ENCODE measurements around the gene SEBOX. TPM values are rescaled to one million over a fixed set of nuclear protein-coding genes. Genes with fewer than 3 reads are reported as not detected.

Gene SEBOX
- total RNA-seq, 1 experiment from 2014 or later: not detected

GRCh38 chr17:28385037-28385400 lies 20.0 kb upstream of the SEBOX start:
- Histone ChIP-seq H3K4me3 (no peak overlapping the region), H3K9me3 (replicated peaks) (no peaks in the 10 kb centered on the region), H3K36me3 (peaks cover 14% of the 10 kb centered on the region), H3K4me1 (no peaks in the 10 kb centered on the region), H3K27me3 (no peaks in the 10 kb centered on the region), H3K27ac (no peak overlapping the region)
- DNase-seq: no peak

- no peak for DNase-seq
- Histone ChIP-seq H3K4me3 (no peak overlapping the region), H3K4me1 (no peaks in the 10 kb centered on the region), H3K36me3 (peaks cover 11% of the 10 kb centered on the region), H3K27ac (no peak overlapping the region), H3K9me3 (replicated peaks) (no peaks in the 10 kb centered on the region), H3K27me3 (no peaks in the 10 kb centered on the region)
Measured at GRCh38 chr17:28384281-28385036, 19.5 kb upstream of the SEBOX start.

- no peak for DNase-seq
- Histone ChIP-seq H3K36me3 (0 out of 2 replicates have a peak, but pooled peaks cover 2% of the 10 kb centered on the region), H3K4me1 (no peaks in the 10 kb centered on the region), H3K9me3 (replicated peaks) (no peaks in the 10 kb centered on the region), H3K27ac (no peak overlapping the region), H3K4me3 (no peak overlapping the region), H3K27me3 (no peaks in the 10 kb centered on the region)
Measured at GRCh38 chr17:28381141-28381825, 16.3 kb upstream of the SEBOX start.

- H3K4me1 ChIP-seq: no peaks in the 10 kb centered on the region
- H3K27me3 ChIP-seq: no peaks in the 10 kb centered on the region
- no peak overlapping the region for H3K27ac ChIP-seq
- 0 out of 2 replicates have a peak, but pooled peaks cover 2% of the 10 kb centered on the region for H3K36me3 ChIP-seq
- DNase-seq: no peak
- H3K4me3 ChIP-seq: no peak overlapping the region
- no peaks in the 10 kb centered on the region for H3K9me3 ChIP-seq (replicated peaks)
Measured at GRCh38 chr17:28379814-28380801, 15.1 kb upstream of the SEBOX start.

GRCh38 chr17:28372945-28373274 lies 7.9 kb upstream of the SEBOX start:
- H3K4me1 ChIP-seq: peaks cover 20% of the 10 kb centered on the region
- H3K27me3 ChIP-seq: no peaks in the 10 kb centered on the region
- no peaks in the 10 kb centered on the region for H3K9me3 ChIP-seq (replicated peaks)
- no peak overlapping the region for H3K27ac ChIP-seq
- peak overlapping the region; percentile 69 for H3K4me3 ChIP-seq
- peak in 1 of 2 experiments; percentile 29 for DNase-seq
- no peaks in the 10 kb centered on the region for H3K36me3 ChIP-seq

- peak; percentile 57 to 60 for DNase-seq
- no peaks in the 10 kb centered on the region for H3K9me3 ChIP-seq (replicated peaks)
- peak overlapping the region; percentile 28; the same call in 1 of the 2 replicates for H3K27ac ChIP-seq
- no peaks in the 10 kb centered on the region for H3K36me3 ChIP-seq
- H3K27me3 ChIP-seq: no peaks in the 10 kb centered on the region
- peak overlapping the region; percentile 69 for H3K4me3 ChIP-seq
- peaks cover 20% of the 10 kb centered on the region for H3K4me1 ChIP-seq
Measured at GRCh38 chr17:28372203-28372944, 7.4 kb upstream of the SEBOX start.

GRCh38 chr17:28371245-28372202 lies 6.5 kb upstream of the SEBOX start, which contains the start of gene SARM1:
TSS of gene SARM1 (plus strand) at chr17:28371694. CDS start at chr17:28372033, 339 bp downstream.
- Histone ChIP-seq H3K4me3 (peak within 1 kb of the TSS; percentile 69), H3K4me1 (peaks cover 20% of the 10 kb centered on the region), H3K27me3 (no peaks in the 10 kb centered on the region), H3K36me3 (no peaks in the 10 kb centered on the region), H3K27ac (peak within 1 kb of the TSS; percentile 37; the same call in 1 of the 2 replicates), H3K9me3 (replicated peaks) (no peaks in the 10 kb centered on the region)
- DNase-seq: peak; percentile 99

- Histone ChIP-seq H3K4me3 (peak overlapping the region; percentile 69), H3K9me3 (replicated peaks) (no peaks in the 10 kb centered on the region), H3K4me1 (peaks cover 20% of the 10 kb centered on the region), H3K27me3 (no peaks in the 10 kb centered on the region), H3K36me3 (no peaks in the 10 kb centered on the region), H3K27ac (no peak overlapping the region)
- no peak for DNase-seq
Measured at GRCh38 chr17:28370744-28371103, 5.7 kb upstream of the SEBOX start.

- Histone ChIP-seq H3K27me3 (no peaks in the 10 kb centered on the region), H3K36me3 (no peaks in the 10 kb centered on the region), H3K27ac (no peak within 1 kb of the TSS), H3K4me3 (peak within 1 kb of the TSS; percentile 69), H3K9me3 (replicated peaks) (no peaks in the 10 kb centered on the region), H3K4me1 (peaks cover 20% of the 10 kb centered on the region)
- DNase-seq: peak; percentile 38 to 47
Measured at GRCh38 chr17:28370035-28370743, 5.2 kb upstream of the SEBOX start, which contains the start of gene VTN. TSS of gene VTN (minus strand) at chr17:28370307. CDS start at chr17:28370203, 104 bp downstream.

GRCh38 chr17:28369684-28370034 lies 4.7 kb upstream of the SEBOX start:
- Histone ChIP-seq H3K27ac (no peak overlapping the region), H3K27me3 (no peaks in the 10 kb centered on the region)

GRCh38 chr17:28368915-28369683 lies 4.1 kb upstream of the SEBOX start:
- H3K27me3 ChIP-seq: no peaks in the 10 kb centered on the region
- H3K4me3 ChIP-seq: no peak overlapping the region
- no peak overlapping the region for H3K27ac ChIP-seq
- peaks cover 20% of the 10 kb centered on the region for H3K4me1 ChIP-seq
- no peaks in the 10 kb centered on the region for H3K9me3 ChIP-seq (replicated peaks)
- no peaks in the 10 kb centered on the region for H3K36me3 ChIP-seq
- DNase-seq: no peak

More at GRCh38 chr17:28369684-28370034, 4.7 kb upstream of the SEBOX start:
- H3K4me1 ChIP-seq: peaks cover 20% of the 10 kb centered on the region
- H3K36me3 ChIP-seq: no peaks in the 10 kb centered on the region
- no peaks in the 10 kb centered on the region for H3K9me3 ChIP-seq (replicated peaks)
- DNase-seq: no peak
- no peak overlapping the region for H3K4me3 ChIP-seq

- DNase-seq: no peak
- H3K27me3 ChIP-seq: no peaks in the 10 kb centered on the region
- H3K9me3 ChIP-seq (replicated peaks): no peaks in the 10 kb centered on the region
- no peak overlapping the region for H3K27ac ChIP-seq
- H3K4me1 ChIP-seq: peaks cover 18% of the 10 kb centered on the region
- H3K4me3 ChIP-seq: no peak overlapping the region
- H3K36me3 ChIP-seq: no peaks in the 10 kb centered on the region
Measured at GRCh38 chr17:28368306-28368831, 3.4 kb upstream of the SEBOX start.
